ENCODE data around the gene B4GALT4. TPM values are rescaled to one million over a fixed set of nuclear protein-coding genes. Genes with fewer than 3 reads are reported as not detected.
"Not testable (repeated sequence)": the region's sequence is repeated elsewhere in the genome, so short reads cannot be mapped to it uniquely, and the experiment has no call there.

Gene B4GALT4
- total RNA-seq, 1 donor from 2014 or later = 3.2 TPM

DNA sequence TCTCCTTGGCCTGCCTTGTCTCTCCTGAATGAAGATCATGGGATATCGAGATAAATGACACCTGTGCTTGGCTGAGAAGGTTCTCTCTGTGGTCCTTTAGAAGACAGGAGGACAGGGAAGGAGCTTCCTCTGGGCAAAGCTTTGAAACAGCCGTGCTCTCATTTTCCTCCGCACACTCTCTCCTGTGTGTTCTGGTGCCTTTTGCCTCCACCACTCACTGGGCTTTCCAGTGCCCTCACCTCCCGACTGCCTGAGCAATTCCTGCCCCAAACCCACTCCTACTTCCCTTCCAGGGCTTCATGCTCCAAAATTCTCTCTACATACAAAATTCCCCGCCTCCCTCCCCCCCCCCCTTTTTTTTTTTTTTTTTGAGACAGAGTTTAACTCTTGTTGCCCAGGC lies 35.0 kb downstream of the B4GALT4 start:
- DNase-seq (ENCODE audit: low read depth in 2 of 2) = no peak

DNA sequence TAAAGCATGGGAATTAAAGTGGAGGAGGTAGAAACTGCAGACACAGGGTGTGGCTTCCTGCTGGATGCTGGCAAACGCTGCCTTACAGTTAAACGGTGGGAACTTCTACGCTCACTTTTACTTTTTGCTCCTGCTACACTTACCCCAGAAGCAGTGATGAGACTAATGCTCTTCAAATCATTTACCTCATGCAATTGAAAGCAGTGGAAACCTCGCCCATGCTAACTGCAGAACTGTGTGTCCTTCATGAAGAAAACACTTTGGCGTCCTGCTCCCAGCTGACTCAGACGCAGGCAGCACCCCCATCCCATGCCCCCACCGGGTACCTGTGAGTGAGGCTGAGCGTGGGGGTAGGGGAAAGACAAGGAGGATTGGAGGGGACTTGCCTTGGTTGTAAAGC lies 35.5 kb downstream of the B4GALT4 start:
- no peak for DNase-seq (ENCODE audit: low read depth in 2 of 2)

DNA sequence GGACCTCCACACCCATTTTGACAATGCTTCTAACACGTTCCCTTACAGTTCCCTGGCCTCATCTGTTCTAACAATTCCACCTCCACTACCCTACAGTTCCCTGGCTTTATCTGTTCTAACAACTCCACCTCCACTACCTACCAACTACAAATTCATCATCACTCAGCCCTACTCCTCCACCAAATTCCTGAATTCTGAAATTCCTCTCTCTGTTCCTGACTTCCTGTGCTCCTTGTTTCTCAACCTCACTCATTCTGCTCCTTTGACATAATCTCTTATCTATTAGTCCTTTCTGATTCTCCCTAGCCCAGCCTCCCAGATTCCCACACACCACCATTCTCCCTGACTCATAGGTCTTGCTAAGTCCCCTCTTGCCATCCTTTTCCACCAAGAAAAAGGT lies 44.8 kb downstream of the B4GALT4 start:
- no peak for DNase-seq (ENCODE audit: low read depth in 2 of 2)

DNA sequence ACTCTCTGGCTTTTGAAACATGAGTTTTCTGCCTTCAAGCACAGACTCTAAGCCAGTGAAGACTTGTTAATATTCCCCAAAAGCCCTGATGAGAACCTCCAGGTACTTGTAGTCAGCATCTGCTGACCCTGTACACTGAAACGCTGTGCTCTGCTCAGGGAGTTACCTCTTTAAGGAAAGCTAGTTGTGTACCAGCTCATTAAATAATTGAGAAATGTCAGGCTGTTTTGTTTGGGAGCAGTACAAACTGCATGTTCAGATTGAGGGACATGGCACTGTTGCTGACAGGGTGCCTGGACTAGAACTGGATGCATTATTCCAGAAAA lies 45.6 kb downstream of the B4GALT4 start:
- no peak for DNase-seq (ENCODE audit: low read depth in 2 of 2)

DNA sequence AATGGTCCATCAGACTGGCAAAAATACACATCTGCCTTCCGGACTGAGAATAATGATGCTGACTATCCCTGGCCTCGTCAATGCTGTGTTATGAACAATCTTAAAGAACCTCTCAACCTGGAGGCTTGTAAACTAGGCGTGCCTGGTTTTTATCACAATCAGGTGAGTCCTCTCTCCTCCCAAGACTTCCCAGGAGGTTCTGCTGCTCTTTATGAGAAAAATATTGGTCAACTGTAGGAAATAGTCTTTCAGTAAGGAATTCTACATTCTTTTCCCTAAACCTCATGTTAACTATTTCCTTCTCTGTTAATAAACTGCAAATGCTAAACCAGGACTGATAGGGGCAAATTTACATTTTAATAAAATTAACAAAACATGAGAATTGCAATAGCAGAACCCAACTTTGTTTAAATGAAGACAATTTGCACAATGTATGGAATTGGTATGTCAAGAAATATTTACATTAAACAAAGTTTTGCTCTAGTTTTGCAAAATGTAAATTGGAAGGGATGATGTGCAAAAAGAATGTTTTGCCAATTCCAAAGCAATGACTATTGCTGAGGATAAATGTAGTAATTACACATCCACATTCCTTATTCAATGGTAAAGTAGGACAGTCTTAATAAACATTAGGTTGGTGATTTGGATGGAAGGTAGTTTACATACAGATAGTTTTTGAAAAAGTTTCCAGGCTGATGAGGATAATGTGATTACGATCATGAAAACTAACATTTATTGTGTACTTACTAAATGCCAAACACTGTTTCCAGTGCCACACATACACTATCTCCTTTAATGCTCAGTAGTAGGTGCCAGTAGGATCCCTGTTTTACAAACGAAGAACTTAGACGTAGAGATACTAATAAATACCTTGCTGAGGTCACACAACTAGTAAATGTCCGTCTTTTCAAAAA lies 46.2 kb downstream of the B4GALT4 start:
- no peak for DNase-seq (ENCODE audit: low read depth in 2 of 2)

DNA sequence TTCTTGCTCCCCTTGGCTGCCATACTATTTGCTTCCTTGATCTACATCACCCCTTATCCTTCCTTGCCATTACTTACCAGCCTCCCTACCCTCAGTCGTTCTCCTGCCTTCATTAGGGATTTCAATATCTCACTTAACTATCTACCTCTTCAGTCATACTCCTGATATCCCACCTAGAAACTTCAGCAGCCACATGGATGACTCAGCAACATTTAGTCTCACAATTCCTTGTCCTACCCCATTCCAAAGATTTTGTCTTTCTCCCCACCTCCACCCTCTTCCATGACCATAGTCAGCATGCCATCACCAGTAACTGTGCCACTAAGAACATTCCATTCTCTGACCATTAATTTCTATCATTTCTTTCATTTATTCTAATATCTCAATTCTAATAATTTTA lies 48.9 kb downstream of the B4GALT4 start:
- no peak for DNase-seq (ENCODE audit: low read depth in 2 of 2)

DNA sequence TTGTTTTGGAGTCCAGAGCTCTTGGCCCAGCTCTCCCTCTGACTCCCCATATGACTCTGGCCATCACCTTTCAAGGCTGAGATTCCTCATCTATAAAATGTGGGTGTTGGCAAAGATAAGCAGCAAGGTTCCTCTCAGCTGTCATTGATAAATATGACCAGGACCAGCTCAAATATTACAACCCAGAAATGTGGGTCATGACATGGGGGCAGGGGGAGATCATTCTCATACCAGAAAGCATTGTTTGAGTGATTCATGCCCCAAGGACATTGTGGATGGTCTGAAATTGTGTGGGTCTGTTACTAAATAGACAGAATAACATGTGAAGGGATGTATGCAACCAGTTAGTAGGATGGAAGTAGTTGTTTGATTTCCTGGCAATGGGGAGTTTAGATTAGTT lies 53.4 kb downstream of the B4GALT4 start:
- no peak for DNase-seq (ENCODE audit: low read depth in 2 of 2)

DNA sequence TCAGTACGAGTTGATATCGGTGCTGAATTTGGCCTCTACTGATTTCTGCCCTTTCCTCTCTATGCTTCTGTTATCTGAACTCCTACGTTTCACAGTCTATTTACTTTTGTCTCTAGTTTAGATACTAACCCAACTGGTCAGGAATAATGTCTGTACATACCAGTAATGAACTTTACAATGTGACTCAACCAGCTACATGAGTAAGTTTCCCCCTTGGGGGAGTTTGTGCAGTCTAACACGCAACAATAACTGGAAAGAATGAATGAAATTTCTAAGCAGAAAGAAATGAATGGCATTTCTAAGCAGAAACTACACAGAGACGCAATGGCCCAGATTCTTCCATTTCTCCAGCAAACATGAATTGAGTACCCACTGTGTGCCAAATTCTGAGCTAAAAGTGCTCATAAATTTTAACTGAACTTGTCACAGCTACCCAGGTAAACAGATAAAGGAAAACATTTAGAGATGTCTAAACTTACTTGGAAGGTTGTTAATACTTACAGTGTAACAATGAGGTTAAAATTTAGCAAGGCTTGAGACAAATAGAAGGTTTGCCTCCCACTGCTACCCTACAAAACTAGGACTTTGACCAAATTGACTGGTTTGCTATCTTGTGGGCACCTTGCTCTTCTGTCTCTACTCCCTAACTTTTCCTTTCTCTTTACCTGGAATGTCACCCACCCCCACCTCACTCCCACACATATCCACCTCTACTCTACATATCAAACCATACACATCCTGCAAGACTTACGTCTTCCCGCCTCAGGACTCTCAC lies 55.7 kb downstream of the B4GALT4 start:
- no peak for DNase-seq (ENCODE audit: low read depth in 2 of 2)

DNA sequence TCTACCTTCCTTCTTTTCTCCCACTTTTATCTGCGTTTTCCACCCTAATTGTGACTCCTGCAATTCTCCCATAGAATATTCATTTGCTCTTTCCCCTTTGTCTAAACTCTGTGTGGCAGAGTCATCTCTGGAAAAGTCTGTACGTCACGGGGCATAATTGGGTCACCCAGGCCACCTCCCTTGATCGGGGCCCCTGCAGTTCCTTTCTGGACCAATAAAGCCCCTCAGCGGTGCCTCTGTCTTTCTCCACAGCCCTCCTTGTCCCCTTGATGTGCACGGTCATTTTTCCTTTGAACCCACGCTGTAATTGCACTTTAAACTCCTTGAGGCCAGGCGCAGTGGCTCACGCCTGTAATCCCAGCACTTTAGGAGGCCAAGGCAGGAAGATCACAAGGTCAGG lies 56.6 kb downstream of the B4GALT4 start:
- DNase-seq (ENCODE audit: low read depth in 2 of 2) = no peak

DNA sequence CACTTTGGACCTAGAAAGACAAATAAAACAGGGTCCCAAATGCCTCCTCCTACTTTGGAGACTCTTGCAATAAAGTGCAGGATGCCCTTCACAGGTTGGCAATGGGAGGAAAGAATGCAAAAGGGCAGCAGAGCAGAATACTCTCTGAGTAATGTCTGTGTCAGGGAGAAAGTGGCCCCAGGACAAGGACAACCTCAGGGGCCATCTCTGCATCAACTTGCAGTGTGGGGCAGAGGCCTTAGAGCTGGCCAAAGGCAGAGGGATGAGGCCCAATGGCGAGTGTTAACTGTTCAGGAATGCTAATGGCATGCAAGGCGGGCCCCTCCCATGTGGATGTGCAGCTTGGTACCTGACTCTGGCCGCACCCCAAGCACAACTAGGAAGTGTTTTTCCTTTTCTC lies 58.9 kb downstream of the B4GALT4 start:
- no peak for DNase-seq (ENCODE audit: low read depth in 2 of 2)

DNA sequence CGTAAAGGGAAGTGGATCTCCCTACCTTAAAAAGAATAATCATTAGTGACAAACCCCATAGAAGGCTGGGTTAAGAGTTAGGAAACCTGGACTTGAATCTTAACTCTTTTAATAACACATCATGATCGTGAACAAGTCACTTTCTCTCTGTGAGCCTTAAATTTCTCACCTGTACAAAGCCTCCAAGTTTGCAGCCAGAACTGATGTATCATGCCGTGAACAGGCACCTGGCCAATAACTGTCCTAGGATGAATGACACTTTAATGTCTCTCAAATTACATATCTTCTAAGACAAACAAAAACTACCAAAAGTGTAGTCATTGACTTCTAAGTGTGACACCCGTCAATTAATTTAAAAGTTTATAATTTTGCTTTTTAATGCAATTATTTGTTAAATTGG lies 63.4 kb downstream of the B4GALT4 start:
- no peak for DNase-seq (ENCODE audit: low read depth in 2 of 2)

DNA sequence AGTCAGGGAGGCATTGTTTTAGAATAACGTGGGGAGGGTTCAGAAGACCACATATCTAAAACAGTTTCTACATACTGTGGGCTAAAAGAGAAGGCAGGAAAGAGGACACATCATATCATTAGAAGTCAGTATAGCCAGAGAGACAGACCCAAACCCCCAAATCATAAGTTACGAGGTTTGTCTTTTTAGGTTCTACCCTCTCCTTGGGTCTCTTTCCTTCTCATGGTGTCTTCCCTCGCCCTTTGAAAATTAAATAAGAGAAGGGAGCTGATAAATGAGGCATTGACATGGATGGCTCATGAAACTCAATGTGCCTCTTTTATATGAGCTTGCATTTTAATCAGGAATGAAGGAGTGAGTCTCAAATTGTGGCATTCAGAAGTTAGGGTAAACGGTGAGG lies 63.9 kb downstream of the B4GALT4 start:
- no peak for DNase-seq (ENCODE audit: low read depth in 2 of 2)

DNA sequence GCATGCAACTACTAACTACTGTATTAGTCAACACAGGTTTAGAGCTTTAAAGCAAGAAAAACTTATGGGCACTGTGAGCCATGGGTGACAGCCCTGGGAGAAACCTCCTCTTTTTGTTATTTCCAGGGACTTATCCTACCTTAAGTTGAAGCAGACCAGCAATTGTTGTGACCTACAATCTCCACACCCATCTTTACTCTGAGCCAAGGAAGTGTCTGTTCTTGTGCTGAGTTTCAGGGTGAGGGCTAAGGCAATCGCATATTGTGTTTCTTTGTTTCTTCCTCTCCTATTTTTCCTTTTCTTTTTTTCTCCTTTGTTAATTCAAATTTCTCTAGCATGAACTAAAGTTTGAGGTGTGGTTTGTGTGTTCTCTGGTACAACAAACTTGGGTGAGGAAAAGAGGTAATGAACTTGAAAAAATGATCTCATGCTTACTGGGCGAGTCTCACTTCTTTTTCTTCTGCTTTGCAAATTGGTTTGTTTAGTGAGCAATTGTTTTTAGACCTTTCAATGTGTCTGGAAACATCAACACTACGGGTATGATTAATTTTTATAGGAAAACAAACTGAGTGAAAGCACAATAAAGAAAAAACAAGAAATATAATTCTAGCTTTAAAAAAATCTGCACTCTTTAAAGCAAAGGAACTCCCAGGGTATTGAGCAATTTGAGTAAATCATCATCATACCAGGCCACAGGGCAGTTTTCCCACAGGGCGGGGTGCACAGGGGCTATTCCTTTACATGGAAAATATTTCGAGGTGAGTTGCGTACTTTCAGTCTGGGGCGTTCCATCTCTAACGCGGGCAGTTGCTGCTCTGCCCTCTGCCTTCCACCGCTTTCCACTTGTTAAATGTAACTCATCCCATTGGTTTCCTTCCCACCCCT lies 64.6 kb downstream of the B4GALT4 start:
- DNase-seq (ENCODE audit: low read depth in 2 of 2) = no peak

DNA sequence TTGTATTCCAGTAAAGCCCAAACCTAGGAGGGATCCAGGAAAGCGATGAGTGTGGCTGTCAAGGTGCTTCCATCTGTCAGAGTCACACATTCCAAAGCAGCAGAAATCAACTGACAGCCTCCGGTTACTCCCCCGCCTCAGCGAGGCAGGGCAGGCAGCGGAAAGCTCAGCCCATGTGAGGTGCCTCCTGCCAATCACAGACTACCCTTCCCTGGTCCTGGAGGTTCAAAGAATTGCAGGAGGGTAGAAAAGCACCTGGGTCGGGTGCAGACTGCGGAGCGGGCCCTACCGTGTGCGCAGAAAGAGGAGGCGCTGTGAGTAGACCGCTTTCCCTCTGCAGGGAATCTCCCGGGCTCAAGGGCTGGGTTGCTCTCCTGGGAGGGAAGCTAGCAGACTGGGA lies 67.4 kb downstream of the B4GALT4 start, which contains the start of gene UPK1B:
UPK1B (plus strand) TSS at position 274 of the 400 bp plus-strand sequence. CDS start 13,144 bp downstream, outside the sequence.
- DNase-seq (ENCODE audit: low read depth in 2 of 2) = no peak

DNA sequence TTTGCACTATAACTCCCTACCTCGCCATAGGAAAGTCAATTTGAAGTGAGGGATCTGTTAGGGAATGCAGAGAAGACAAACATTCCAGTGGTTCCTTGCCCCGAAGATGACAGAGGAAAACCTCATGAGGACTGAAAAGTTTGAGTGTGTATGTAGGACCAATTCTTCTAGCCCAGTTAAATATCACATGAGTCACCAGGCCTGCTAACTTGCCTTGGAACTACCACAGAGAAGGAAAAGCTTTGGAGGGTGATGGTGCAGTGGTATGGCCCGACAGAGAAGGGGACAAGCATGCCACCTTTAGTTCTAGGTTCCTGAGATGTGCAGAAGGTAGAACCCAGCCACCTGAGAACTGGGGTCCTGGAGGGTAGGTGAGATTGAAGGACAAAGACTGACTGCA lies 69.9 kb downstream of the B4GALT4 start:
- no peak for DNase-seq (ENCODE audit: low read depth in 2 of 2)

DNA sequence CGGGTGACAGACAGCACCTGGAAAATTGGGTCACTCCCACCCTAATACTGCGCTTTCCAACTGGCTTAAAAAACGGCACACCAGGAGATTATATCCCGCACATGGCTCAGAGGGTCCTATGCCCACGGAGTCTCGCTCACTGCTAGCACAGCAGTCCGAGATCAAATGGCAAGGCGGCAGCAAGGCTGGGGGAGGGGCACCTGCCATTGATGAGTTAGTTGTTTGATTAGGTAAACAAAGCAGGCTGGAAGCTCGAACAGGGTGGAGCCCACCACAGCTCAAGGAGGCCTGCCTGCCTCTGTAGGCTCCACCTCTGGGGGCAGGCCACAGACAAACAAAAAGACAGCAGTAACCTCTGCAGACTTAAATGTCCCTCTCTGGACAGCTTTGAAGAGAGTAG lies 75.9 kb downstream of the B4GALT4 start:
- not testable (repeated sequence) for DNase-seq (ENCODE audit: low read depth in 2 of 2)

Other genes starting within 250 kb of the B4GALT4 start
- under 0.01 and 0.13 TPM in 2 replicates for gene IGSF11, start 206.0 kb downstream of the B4GALT4 start, total RNA-seq
- gene TEX55, start 94.7 kb downstream of the B4GALT4 start, total RNA-seq = not detected in 2 replicates
- gene UPK1B, start 67.3 kb downstream of the B4GALT4 start, total RNA-seq = not detected in 2 replicates
- gene ARHGAP31, start 53.5 kb upstream of the B4GALT4 start, total RNA-seq = 20.7 and 26.9 TPM in 2 replicates
- 25.8 and 28.6 TPM in 2 replicates for gene TMEM39A, start 222.7 kb upstream of the B4GALT4 start, total RNA-seq
- 10.5 and 14.3 TPM in 2 replicates for gene POGLUT1, start 228.1 kb upstream of the B4GALT4 start, total RNA-seq